SK-N-MC (cell line): ENCODE data around the gene DIAPH2.

Experiments
- EZH2 ChIP-seq: fragments of 200-600 bp; sonication (generic); IDR thresholded peaks from one replicate; pipeline ENCODE4 v1.6.1; 2017; ENCODE audit warnings: antibody characterized with exemption
- FOXP2 ChIP-seq: optimal IDR thresholded peaks from 2 replicates; pipeline ENCODE3; 2011; ENCODE audit warnings: mild to moderate bottlenecking, moderate library complexity; ENCODE audit not compliant: insufficient read depth; ENCODE audit errors: extremely low read length, control extremely low read depth
- POLR2AphosphoS5 ChIP-seq: IDR thresholded peaks from 2 replicates; pipeline ENCODE4 v1.6.1; 2012; ENCODE audit warnings: mild to moderate bottlenecking, low read depth, low read length, borderline replicate concordance

DNA sequence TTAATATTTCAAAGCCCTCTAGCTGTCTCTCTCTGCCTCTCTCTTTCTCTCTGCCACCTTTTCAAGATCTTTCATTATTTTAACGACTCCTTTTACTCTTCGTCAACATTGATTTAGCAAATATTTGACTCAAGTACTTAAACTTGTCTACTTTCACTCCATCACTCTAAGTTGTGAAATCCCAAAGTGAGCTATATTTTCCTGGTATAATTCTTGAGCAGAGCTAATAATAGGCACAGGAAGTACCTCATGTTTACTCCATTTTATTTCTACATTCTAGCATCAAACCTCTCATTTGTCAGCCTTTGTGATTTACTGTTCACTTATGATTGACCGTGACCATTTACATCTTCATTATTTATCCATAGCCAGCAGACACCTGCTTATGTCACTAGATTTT, 681.6 kb downstream of the DIAPH2 start:
- TF ChIP-seq POLR2AphosphoS5: no peak
- no peak for TF ChIP-seq EZH2
- TF ChIP-seq FOXP2: no peak
